GM21529 (cell line): ENCODE results near the gene B3GALT4.
"Not testable (repeated sequence)": the region's sequence is repeated elsewhere in the genome, so short reads cannot be mapped to it uniquely, and the experiment has no call there.

ENCODE experiments used
- ATAC-seq: cut with Tn5 transposase; IDR thresholded peaks from one replicate; pipeline ENCODE4 v1.9.1; 2021; ENCODE audit not compliant: unreplicated experiment

The B3GALT4 gene, protein sequence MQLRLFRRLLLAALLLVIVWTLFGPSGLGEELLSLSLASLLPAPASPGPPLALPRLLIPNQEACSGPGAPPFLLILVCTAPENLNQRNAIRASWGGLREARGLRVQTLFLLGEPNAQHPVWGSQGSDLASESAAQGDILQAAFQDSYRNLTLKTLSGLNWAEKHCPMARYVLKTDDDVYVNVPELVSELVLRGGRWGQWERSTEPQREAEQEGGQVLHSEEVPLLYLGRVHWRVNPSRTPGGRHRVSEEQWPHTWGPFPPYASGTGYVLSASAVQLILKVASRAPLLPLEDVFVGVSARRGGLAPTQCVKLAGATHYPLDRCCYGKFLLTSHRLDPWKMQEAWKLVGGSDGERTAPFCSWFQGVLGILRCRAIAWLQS

DNA sequence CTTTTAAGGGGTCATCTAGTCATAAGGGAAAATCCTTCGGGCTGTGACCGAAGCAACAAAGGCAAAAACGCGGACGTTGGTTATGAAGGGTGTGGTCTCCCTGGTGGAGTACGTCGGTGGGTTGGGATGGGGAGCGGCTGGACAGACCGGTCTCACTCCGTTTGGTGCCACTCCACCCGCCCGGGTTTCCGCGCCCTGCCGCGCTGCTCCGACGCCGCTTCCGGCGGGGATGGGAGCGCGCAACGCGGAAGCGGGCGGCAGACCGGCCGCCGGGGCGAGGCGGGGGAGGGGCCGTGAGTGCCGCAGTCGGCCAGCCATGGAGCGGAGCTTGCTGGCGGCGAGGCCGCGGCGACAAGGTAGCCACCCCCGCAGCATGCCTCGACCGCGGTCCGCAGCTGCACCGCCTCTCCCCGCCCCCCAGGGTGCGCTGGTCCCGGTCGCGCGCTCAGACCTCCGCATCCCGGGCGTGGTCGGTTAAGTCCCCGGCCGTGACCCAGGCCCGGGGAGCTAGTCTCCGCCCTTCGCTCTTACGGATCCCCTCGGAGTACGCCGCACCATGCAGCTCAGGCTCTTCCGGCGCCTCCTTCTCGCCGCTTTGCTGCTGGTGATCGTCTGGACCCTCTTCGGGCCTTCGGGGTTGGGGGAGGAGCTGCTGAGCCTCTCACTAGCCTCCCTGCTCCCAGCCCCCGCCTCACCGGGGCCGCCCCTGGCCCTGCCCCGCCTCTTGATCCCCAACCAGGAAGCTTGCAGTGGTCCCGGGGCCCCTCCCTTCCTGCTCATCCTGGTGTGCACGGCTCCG is at the start of gene B3GALT4:
Gene B3GALT4, plus strand, starts transcription at position 260 of the 799 bp plus-strand sequence. Its CDS starts 297 bp downstream, at position 557.
- peak; percentile 53 for ATAC-seq

DNA sequence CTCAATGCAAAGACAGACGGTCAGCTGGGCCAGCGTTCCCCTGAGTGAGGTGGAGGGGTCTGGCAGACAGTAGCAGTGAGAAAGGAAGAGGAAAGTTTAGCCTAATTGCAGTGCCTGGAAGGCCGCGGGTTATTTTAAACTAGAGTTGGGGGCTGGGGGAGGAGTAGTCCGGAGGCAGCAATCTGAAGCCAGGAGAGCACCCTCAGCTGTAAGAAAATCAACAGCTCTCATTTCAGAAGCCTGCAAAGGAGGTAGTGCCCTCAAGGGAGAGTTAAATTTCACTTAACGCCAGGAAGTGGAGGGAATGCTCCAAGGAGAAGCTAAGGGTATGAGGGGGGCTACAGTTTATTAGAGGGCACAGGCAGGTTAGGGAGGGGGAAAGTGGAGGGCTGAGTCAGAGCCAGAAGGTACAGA is 41.7 kb upstream of the B3GALT4 start:
- no peak for ATAC-seq

DNA sequence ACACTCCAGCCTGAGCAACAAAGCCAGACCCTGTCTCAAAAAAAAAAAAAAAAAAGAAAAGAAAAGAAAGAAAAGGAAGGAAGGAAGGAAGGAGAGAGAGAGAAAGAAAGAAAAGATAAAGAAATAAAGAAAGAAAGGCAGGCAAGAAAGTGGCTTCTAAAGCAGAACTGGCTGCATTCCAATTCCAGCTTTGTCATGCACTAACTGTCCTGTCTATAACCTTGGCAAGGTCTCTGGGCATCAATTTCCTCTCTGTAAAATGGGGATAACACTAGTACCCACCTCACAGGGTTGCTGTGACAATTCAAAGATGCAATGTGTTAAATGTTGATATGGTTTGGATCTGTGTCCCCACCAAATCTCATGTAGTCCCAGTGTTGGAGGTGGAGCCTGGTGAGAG is 40.6 kb upstream of the B3GALT4 start:
- ATAC-seq, result no peak

DNA sequence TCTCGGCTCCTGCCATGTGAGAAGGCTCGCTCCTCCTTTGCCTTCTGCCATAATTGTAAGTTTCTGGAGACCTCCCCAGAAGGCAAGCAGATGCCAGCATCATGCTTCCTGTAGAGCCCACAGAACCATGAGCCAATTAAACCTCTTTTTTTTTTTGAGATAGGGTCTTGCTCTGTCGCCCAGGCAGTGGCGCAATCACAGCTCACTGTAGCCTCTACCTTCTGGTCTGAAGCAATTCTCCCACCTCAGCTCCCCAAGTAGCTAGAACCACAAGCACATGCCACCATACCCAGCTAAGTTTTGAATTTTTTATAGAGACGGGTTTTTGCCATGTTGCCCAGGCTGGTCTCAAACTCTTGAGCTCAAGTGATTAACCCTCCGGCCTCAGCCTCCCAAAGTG is 40.1 kb upstream of the B3GALT4 start:
- no peak for ATAC-seq

DNA sequence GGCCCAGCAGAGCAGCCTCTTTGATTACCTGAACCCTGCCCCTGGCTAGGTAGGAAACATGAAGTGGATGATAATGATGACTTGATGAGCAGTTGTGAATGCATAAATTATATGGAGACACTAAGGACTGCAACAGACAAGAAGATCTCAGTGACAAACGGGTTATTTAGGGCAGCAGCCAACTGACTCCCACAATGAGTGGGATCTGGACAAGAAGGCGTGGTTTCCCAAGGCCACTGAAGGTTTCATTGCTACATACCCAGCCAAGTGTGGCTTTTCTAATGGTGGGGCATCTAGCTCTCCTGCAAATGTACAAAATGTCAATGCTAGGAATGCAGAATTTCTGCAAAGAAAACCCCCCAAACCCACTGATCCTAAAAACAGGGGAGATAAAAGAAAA is 39.2 kb upstream of the B3GALT4 start:
- no peak for ATAC-seq

DNA sequence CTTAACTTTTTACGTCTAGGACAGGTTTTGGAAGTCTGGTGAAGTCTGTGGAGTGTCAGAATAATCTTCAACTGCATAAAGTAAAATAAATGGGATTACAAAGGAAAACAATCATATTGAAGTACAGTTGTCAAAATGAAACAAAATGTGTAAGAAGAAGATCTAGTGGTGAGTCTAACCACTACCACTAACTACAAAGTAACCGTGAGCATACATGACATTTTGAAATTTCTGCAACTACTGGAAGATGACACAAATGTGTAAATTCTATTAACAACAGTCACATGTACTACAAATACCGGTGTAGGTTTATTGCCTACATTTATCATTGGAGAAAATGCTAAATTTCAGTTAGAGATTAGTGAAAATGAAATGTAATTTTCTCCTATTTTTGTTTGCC is 35.0 kb upstream of the B3GALT4 start:
- ATAC-seq, result no peak

DNA sequence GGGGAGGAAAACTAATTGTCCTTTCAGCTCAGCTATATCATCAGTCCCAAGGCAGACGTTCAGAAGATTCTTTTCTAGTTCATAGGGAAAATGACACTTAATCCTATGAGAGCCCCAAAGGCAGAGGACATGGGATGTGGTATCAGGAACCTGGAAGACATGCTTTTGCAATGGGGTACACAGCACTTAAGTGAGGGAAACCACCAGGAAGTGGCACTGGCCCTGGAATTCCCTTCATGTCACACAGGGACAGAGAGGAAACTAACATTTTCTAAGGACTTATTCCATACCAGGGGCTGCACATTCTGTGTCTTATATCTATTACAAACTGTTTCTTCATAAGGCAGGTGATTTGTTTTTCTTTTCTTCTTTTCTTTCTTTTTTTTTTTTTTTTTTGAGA is 33.4 kb upstream of the B3GALT4 start:
- ATAC-seq, result no peak

DNA sequence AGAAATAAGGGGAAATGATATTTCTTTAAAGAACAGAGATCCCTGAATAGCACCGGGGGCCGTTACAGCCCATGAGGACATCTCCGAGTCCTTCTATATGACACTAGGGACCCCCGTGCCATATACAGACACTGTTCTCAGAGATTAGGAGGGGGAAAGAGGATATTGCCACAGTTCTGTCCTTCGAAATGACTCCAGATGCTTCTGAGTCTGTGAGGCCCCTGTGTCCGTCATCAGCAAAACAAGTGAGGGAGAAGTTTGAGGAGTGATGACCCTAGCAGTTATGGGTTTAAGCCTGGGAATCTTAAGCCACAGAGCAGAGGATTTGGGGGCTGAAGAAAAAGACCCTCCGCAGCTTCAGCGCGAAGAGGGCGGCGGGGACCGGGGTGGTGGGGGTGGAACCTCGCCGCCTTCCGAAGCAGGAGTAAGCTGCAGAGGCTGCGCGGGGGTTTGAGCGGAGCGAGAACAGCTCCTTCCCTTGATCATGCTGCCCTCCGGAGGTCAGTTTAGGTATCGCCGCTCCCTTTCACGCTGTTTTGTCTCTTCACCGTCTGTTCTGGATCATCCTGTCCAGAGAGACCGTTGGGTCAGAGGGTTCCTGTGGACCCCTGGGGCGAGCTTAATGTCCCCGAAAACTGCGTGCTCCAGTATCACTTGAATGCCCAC is 28.8 kb upstream of the B3GALT4 start:
- ATAC-seq, result peak; percentile 43

DNA sequence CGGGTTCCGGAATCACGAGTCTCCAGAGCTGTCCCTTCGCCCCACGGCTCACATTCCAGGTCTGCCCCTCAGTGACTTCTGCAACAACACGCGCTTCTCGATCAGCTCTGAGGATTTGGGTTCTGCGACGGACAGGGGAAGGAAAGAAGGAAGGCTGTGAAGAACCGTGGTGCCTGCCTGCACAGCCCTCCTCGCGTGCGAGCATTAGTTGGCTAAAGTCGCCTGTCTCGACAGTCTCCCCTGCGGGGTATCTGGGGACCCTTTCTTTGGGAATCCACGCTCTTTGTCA is 28.3 kb upstream of the B3GALT4 start:
- peak; percentile 2 for ATAC-seq

DNA sequence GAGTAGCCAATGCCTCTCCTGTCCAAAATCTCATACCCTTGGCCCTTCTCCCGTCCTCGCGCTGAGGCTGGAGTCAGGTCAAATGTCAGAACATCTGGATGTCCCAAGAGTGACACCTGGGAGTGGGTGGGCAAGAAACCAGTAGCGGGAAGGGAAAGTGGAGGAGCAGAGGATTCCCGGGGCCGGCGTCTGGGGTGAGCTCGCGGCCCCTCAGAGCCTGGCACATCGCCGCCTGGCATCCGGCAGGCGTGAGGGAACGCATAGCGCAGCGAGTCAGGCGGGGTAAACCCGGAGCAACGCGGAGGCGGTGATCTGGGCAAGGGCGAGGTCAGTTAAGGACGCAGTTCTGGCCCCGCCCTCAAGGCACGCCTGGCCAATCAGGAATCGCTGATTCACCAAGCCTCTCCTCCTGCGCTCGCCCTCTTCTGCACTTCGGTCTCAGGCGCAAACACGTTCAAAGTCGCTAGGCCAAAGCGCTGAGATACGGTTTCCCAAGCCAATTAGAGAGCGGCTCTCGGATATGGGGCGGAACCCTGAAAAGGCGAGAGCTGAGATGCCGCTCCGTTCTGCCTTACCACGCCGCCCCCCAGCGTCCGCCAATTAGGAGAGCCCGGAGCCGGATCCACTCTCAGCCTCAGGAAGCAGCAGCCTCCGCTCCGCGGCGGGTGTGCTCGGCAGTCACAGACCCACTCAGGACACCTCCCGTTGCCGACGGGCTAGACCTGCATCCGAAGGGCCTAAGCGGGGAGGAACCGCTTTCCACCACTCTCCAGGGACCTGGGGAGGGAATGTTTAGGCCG is 27.8 kb upstream of the B3GALT4 start:
- ATAC-seq, result peak; percentile 89

DNA sequence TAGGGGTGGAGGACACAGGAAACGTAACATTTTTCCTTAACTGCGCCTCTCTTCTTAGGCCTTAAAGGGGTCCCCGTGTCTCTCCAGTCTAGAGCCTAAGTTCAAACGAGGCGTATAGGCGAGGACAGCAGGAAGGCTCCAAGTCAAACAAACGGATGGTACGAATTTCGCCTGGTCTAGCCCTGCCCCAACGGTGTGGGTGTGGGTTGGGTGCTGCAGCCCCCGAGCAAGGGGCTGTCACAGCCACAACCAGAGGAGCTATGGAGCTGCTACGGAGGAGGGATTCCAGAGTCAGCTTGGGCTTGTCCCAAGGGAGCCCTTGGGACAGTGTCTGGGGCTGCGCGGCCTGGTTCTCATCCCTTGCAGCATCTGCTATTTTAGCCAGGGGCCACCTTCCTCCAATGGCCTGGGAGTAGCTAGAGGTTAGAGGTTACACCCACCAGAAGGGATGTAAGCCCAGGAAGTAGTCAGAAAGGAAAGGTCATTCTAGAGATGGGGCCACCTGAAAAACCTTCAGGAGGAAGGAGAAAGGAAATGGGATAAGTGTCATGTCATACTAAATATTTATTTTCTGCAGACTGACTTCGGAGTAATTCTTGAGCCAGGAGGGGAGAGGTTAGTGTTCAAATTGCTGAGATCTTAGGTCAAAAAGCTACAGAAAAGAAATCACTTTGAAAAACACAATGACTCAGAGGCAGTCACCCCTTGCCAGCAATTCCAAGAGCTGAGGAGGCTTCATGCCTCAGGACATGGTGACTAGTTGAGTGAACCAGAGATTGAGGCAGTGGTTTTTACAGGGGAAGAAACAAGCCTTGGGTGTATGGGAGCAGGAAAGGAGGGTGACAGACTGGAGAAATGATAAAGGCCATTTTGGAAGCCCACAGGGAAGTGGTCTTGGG is 26.9 kb upstream of the B3GALT4 start:
- ATAC-seq, result no peak

DNA sequence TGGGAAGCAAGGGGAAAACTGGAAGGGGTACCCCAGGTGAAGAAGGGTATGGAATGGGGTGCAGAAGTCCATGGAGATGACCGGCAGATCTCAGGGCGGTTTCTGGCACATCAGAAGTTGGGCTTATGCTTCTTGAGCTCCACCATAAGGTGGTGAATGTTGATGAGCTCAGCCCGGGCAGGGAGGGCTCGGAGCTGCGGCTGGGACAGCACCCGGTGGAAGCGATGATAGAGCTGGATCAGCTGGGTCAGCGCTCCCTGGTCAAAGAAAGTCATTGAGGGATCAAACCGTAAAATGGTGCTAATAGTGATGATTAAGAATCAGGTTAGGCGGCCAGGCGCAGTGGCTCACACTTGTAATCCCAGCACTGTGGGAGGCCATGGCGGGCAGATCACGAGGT is 26.2 kb upstream of the B3GALT4 start:
- ATAC-seq, result no peak

DNA sequence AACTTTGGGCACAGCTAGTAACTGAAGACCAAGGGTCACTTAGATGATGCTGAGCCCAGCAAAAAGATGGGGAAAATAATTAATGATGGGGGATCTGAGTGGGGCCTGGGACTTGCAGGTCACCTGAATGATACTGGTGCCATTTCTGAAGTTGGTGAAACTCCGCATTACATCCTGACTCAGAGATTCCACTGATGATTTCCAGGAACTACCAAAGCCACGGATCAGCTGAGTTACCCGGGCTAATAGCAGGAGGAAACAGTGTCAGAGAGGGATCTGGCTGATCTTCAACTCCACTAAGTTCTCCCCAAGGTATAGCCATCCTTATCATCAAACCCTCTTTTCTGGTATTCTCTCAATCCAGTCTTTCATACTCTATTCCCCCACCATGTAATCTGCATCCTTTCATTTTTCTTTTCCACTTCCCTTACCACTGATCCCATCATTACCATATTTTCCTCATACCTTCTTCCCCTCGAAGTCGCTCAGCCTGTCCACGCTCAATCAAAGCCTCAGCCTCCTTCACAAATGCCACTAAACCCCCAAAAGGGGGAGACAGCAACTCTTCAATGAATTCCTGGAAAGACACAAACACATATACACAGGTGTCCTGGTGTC is 25.4 kb upstream of the B3GALT4 start:
- ATAC-seq, result no peak

DNA sequence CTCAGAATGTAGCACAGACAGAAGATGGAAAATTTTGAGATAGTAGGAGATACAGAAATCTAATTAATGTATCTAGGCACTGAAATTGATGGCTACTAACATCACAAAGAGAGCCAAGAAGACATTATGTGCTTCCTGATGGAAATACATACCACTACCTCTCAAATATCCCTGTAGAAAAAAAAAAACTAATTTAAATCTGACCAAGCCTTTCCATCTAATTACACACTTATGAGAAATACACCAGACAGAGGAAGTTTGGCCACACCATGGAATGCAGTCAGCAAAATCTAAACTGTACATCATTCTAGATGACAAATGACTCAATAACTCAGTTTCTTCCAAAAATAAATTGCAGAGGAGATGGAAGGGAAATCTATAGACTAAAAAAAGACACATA is 24.2 kb upstream of the B3GALT4 start:
- ATAC-seq, result no peak

DNA sequence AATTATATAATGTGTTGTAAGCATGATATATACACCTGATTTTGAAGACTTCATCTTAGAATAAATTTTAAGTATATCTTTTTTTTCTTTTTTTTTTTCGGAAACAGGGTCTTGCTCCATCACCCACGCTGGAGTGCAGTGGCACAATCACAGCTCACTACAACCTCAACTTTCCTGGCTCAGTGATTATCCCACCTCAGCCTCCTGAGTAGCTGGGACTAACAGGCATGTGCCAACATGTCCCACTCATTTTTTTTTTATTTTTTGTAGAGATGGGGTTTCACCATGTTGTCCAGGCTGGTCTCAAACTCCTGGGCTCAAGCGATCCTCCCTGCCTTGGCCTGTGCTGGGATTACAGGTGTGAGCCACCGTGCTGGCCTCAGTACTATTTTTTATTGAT is 22.3 kb upstream of the B3GALT4 start:
- no peak for ATAC-seq

DNA sequence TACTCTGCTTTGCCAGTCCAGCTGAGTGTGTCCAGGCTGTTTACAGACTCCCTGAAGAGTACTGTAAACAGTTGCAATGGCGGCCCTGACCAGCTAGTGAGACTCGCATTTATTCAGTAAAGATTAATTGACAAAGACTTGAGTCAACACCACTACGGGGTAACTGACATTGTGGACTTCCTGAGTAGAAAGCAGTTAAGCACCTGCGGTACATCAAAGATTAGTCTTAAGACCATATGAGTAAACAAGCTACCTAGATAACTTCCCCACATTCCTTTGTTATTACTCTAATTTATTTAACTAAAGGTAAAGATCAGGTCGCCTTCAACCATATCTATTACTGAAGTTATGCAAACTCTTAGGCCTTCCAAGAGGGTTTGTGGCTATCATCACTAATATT is 17.9 kb upstream of the B3GALT4 start:
- no peak for ATAC-seq

DNA sequence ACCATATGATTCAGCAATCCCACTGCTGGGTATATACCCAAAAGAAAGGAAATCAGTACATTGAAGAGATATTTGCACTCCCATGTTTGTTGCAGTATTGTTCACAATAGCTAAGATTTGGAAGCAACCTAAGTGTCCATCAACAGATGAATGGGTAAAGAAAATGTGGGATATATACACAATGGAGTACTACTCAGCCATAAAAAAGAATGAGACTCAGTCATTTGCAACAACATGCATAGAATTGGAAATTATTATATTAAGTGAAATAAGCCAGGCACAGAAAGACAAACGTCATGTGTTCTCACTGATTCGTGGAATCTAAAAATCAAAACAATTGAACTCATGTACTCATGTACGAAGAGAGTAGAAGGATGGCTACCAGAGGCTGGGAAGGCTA is 14.4 kb upstream of the B3GALT4 start:
- ATAC-seq, result not testable (repeated sequence)

DNA sequence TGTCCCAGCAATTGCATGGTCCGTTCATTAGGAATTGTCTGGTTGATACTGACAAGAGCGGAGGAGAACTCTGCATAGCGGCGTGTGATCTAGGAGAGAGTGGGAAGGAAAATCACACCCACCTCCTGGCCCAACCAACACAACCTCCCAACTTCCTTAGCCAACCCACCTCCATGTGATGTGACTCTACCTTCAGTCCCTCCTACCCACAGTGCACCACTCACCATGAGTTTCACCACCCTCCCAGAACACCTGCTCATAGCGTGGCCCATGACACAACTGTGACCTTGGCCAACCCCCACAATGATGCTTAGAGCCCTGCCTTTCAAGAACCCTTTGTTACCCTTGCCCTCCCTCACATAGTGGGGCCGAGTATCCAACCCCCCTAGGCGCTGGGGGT is 12.9 kb upstream of the B3GALT4 start:
- no peak for ATAC-seq

DNA sequence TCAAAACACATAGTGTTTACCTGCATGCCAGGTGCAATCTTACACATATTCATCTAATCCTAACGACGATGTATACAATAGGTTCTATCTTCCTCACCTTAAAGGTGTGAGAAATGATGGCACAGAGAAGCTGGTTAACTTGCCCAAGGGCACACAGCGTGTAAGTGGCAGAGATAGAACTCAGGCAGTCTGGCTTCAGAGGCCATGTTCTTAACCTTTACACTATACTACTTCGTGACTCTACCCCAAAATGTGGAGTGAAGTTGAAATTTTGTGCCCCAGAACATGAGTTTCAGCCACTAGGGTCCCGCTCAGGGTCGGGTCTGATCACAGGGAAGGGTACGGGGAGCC is 5.8 kb upstream of the B3GALT4 start:
- no peak for ATAC-seq
